NCI-H2081 treated with DMSO at 0.1 percent for 48 hours (cell line): ENCODE data around the gene DKC1.

Experiments
- DNase-seq: peaks from one replicate; lab custom pipeline; 2025; lab: John Stamatoyannopoulos, UW

DKC1 gene

GRCh38 chrX:154737136-154737535 lies 25.5 kb upstream of the DKC1 start:
- no peak for DNase-seq

- no peak for DNase-seq
Measured at GRCh38 chrX:154738011-154738738, 24.5 kb upstream of the DKC1 start.

DNA sequence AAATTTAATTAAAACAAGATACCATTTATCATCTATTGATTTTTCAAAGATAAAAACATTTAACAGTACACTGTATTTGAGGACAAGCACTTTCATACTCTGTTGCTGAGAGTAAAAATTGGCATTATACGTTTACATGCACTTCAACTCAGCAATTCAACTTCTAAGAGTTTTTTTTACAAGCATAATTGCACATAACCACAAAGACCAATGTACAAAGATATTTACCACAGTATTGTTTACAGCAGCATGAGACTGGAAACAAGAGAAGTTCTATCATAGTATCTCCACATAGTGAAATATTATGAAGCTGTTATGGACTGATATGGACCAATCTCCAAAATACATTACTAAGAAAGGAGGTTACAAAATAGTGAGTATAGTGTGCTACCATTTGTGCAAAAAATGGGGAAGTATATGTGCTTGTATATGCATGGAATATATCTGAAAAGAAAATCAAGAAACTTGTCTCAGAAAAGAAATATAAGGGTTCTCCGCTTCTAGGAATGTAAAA lies 22.7 kb upstream of the DKC1 start:
- DNase-seq, result no peak

DNA sequence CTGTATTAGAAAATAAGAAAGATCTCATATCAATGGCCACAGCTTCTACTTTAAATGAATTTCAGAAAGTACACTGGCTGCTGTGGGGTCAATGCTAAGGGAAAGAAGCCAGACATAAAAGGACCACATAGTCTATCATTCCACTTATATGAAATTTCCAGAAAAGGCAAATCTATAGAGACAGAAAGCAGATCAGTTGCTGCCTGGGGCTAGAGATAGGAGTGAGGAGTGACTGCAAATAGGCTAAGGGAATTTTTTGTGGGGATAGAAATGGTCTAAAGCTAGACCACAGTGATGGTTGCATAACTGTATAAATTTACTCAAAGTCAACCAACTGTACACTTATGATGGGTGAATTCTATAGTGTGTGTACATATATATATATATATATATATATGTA lies 20.1 kb upstream of the DKC1 start:
- DNase-seq, result no peak

- peak; percentile 1 for DNase-seq
Measured at GRCh38 chrX:154748712-154749339, 13.8 kb upstream of the DKC1 start.

- DNase-seq, result no peak
Measured at GRCh38 chrX:154749856-154750255, 12.8 kb upstream of the DKC1 start.

DNA sequence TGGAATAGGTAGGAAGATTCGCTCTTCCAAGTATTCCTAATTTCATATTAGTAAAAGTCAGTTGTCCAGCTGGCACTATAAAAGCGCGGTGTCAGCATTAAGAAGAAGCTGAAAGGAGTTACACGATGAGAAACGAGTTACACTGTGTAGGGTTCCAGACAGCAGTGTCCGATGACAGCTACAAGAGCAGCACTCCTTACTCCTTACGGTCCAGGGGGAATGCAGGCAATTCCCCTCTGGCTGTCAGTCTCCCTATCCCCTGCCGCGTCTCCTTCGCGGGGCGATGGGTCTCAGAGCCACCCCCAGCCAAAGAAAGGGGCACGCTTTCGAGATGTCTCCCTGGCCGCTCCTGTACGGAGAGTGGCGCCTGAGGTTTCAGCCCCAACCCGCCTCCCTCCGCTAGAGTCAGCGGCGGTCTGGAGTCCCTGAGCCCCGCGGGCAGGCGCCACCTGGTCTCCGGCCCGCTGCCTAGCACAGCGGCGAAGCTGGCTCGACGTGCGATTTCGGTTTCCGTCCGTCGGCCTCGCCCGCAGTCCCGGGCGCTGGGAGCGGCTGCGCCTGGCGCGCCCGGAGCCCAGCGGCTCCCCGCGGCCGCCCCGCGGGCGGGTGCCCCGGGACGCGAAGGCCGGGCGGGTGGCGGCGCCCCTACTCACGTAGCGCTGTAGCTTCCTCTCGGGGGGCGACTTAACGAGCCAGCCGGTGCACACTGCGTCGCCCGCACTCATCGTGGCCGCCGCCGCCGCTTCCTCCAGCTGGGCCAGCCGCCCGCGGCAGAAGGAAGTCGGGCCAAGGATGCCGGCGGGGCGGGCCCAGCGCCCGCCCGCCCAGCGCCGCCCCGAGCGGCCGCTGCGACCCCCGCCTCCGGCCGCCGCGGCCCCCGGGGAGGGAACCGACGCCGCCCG lies 12.1 kb upstream of the DKC1 start, which contains the start of gene GAB3:
TSS of gene GAB3 (minus strand) at position 777 of the 902 bp plus-strand sequence. CDS start at position 725, 52 bp downstream.
- no peak for DNase-seq

- no peak for DNase-seq
Measured at GRCh38 chrX:154751203-154751668, 11.4 kb upstream of the DKC1 start.

DNA sequence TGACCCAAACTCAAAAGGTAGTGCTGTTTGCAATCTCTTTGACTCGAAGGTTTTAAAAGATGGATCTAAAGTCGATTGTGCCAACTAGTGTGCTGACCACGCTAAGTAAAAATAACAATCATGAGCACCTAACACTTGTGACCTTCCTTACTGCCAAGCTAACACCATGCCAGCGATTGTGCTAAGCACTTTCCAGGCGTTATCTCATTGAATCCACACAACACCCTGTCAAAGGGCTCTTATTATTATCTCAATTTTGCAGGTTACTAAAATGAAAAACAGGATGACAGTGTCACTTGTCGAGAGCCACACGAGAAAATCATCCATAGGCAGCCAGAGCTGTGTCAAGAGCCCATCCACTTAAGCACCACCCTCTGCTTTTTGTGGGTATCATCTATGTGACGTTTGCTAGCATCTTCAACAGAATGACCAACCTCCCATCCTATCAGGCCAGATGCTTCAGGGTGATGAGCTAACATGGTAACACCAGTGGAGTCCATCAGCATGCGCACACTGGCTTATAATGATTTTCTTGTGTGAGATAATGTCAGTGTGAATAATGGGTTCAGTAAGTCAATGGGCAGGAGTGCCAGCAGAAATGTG lies 10.9 kb upstream of the DKC1 start:
- no peak for DNase-seq

GRCh38 chrX:154758696-154759095 lies 4.0 kb upstream of the DKC1 start:
- no peak for DNase-seq

GRCh38 chrX:154761977-154762536 lies 607 bp upstream of the DKC1 start:
- DNase-seq, result no peak

- no peak for DNase-seq
Measured at GRCh38 chrX:154774622-154775021, 12.0 kb downstream of the DKC1 start.

DNA sequence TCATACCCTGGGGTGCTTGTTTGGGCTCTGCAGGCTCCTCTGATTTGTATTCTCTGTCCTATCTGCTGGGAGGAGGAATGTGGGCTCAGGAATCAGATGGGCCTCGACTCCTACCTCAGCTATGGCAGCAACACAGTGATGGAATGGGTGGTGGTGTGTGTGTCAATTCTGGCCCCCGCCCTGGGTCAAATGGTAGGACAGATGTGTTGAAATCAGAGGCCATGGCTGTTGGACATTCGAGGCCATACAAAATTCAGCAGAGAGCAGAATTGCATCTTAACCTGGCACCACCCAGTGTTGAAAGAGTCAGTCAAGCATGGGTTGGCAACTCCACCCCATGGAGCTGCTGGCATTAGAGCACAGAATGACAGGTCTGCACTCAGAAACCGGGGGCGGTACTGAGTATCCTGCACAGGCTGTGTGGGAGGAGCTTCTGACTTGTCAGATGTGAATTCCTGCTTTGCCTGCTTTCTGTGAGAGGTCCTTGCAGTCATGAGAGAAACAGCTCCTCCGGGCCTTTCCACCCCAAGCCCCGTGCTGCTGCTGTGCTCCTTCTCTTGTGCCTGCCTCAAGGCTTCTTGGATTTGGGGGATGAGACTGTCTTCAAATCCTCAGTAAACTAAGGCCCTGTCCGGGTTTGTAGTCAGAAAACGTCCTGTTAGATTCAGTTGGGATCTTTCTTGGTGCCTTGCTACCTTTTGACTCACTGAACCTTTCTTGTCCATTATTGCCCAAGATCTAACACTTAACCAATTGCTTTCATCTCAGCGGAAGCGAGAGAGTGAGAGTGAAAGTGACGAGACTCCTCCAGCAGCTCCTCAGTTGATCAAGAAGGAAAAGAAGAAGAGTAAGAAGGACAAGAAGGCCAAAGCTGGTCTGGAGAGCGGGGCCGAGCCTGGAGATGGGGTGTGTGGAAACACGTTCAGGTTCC lies 13.0 kb downstream of the DKC1 start:
- DNase-seq, result no peak

DNA sequence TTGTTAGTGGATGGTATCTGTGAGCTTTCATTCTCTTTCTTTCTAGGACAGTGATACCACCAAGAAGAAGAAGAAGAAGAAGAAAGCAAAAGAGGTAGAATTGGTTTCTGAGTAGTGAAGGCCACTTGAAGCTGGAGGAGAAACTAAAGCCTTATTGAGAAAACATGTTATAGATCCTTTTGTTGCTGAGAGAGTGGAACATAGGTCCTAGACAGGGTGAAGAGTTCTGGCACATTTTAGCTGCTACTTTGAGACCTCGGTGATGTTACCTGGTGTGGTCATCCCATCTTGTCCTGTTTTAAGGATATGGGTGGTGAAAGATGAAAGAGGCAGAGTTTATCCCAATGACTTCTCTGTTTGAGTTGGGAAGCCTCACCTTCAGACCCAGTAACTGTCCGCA lies 14.1 kb downstream of the DKC1 start:
- no peak for DNase-seq

GRCh38 chrX:154779261-154779660 lies 16.6 kb downstream of the DKC1 start:
- no peak for DNase-seq

DNA sequence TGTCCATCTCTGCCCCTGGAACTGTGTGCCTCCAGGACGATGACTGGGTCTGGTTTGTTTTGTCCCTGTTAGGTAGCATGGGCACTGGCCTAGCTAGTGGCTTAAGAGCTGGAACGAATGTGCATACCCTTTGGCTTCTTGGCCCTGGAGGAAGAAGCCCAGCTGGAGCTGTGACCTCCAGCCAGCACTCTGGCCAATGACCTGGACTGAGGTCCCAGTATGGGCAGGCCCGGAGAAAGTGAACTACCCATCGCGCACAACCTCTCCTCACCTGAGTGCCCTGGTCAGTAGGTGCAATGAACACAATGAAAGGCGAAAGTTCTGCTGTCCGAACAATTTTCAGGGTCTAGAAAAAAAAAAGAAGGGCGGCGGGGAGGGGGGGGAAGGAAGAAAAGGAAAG lies 18.3 kb downstream of the DKC1 start:
- no peak for DNase-seq

GRCh38 chrX:154784149-154784995 lies 21.7 kb downstream of the DKC1 start:
- no peak for DNase-seq

DNA sequence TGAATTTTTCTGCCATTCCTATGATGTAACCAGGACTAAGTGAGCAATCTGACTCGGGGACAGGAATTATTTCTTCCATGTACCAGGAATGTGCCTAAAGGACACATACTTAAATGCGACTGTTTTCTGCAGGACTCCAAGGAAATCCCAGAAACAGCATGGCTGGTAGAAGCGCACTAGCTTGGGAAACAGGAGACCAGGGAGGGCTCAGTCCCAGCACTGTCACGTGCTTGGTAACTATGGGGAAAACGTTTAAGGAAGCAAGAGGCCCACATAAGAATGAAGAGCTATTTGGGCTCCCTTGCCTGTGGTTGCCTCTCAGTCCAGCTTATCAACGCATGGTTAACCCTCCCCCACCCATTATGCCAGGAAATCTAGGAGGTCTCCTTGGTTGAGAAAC lies 23.1 kb downstream of the DKC1 start:
- no peak for DNase-seq

DNA sequence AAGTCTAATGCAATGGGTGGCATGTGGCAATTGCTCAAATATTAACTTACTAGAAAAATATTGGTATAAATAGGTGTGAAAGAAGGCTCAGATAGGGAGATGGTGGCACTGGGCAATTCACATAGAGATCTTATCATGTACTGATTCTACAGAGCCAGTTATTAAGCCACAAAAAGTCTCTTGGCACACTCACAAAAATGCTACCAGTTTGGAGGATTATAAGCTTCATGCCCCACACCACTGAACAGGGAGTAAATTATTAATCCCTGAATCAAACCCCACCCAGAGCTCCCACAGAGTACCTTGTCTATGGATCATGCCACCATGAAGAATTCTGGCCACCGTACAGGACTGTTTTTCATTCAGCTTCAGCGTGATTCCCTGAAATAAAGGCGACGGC lies 28.8 kb downstream of the DKC1 start:
- DNase-seq, result no peak

DNA sequence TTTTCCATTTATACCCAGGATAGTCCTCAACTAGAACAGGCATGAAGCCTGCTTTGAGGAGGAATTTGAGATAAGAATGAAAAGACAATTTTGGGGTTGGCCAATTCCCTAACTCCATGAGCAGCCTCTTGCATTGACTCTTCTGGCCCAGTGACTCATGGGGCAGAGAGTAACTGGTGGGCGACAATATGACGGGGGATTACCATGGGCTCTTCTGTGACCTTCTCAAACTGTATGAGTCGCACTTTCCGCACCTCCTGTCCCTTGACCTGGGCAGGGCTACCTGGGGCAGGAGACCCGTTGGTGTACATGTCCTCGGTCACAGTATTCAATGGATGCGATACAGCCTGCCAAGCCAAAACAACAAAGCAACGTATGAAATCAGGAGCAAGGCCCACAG lies 29.3 kb downstream of the DKC1 start:
- DNase-seq, result no peak
